Fibroblast of mammary gland (primary cell): ENCODE measurements around the gene CST4.

Source experiments
- DNase-seq: peaks from one replicate; pipeline ENCODE4 v3.0.0-alpha.2; 2010; ENCODE audit warnings: low read depth
- H3K4me3 ChIP-seq: 2 replicates; pipeline ENCODE4 v1.5.1; 2011; ENCODE audit warnings: low read depth, mild to moderate bottlenecking, low read length, moderate library complexity; ENCODE audit not compliant: control insufficient read depth
- TF ChIP-seq, protein P1 (sequence below): conservative IDR thresholded peaks from 2 replicates; pipeline ENCODE4 v1.5.1; 2011; ENCODE audit warnings: low read depth, low read length, inconsistent platforms; ENCODE audit not compliant: control insufficient read depth, insufficient read depth

The CST4 gene

GRCh38 chr20:23670361-23670760 is 18.5 kb downstream of the CST4 start:
- TF ChIP-seq, protein P1, sequence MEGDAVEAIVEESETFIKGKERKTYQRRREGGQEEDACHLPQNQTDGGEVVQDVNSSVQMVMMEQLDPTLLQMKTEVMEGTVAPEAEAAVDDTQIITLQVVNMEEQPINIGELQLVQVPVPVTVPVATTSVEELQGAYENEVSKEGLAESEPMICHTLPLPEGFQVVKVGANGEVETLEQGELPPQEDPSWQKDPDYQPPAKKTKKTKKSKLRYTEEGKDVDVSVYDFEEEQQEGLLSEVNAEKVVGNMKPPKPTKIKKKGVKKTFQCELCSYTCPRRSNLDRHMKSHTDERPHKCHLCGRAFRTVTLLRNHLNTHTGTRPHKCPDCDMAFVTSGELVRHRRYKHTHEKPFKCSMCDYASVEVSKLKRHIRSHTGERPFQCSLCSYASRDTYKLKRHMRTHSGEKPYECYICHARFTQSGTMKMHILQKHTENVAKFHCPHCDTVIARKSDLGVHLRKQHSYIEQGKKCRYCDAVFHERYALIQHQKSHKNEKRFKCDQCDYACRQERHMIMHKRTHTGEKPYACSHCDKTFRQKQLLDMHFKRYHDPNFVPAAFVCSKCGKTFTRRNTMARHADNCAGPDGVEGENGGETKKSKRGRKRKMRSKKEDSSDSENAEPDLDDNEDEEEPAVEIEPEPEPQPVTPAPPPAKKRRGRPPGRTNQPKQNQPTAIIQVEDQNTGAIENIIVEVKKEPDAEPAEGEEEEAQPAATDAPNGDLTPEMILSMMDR, result no peak
- DNase-seq, result no peak
- H3K4me3 ChIP-seq, result no peak overlapping the region

DNA sequence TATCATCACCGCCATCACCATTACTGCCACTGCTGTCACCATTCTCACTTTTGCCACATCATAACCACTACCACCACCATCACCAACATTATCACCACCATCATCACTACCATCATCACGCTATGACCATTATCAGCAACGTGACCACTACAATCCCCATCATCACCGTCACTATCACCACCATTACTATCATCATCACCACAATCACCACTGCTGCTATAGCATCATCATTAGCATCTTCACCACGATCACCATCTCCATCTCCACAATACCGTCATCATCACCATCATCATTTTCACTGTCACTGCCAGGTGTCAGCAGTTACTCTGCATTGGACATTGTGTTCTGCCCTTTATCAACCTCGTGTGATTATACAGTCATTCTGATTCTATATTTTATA is 19.0 kb downstream of the CST4 start:
- no peak overlapping the region for H3K4me3 ChIP-seq
- TF ChIP-seq, protein P1, result no peak
- no peak for DNase-seq

- H3K4me3 ChIP-seq, result no peak overlapping the region
- TF ChIP-seq, protein P1, result no peak
- no peak for DNase-seq
Observed at GRCh38 chr20:23669327-23669726, 19.5 kb downstream of the CST4 start.

DNA sequence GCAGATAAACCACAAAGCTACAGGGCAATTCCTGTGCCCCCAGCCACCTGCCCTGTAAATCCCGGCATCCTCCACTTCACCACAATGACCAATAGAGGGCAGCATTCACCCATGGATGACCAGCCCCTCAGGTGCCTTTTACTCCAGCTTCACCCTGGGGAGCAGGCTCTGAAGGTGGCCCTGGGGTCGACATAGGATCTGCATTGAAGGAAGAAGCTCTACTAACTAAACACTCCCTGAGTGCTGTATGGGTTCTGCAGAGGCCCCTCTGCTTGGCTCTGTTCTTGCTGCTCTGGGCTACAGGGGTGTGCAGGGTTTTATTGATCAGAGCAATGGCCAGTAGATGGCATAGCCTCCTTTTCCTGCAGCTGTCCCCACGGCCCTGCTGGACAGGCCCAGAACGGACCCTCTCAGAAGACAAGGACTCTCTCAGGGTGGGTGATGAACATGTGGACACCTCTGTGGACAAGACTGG is 20.3 kb downstream of the CST4 start:
- DNase-seq, result peak; percentile 56
- H3K4me3 ChIP-seq, result no peak overlapping the region
- TF ChIP-seq, protein P1, result peak; percentile 88

- no peak overlapping the region for H3K4me3 ChIP-seq
- DNase-seq, result no peak
- TF ChIP-seq, protein P1, result no peak
Observed at GRCh38 chr20:23667666-23668065, 21.2 kb downstream of the CST4 start.

- DNase-seq, result no peak
- TF ChIP-seq, protein P1, result no peak
Observed at GRCh38 chr20:23666698-23667097, 22.1 kb downstream of the CST4 start.

DNA sequence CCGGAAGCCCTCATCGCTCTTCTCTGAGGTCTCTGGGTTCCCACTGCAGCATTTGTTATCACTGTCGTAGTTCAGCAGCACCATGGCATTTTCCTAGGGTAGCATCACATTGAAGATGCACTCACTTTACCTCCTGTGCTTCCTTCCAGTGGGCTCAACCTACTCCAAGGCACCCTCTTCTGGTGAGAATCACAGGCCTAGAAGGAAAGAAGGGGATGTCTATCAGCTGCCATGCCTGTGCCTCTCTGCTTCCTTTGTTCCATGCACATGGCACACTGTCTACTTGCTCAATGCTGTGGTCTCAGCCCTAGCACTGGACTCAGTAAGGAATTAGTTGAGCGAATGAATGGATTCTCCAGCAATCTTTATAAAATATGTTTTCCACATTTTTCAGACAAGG is 22.6 kb downstream of the CST4 start:
- DNase-seq, result peak; percentile 28
- no peak overlapping the region for H3K4me3 ChIP-seq
- TF ChIP-seq, protein P1, result peak; percentile 38

More at GRCh38 chr20:23666698-23667097, 22.1 kb downstream of the CST4 start:
- no peak overlapping the region for H3K4me3 ChIP-seq
